Measurements from ENCODE around the gene CPNE4.

CPNE4 gene

DNA sequence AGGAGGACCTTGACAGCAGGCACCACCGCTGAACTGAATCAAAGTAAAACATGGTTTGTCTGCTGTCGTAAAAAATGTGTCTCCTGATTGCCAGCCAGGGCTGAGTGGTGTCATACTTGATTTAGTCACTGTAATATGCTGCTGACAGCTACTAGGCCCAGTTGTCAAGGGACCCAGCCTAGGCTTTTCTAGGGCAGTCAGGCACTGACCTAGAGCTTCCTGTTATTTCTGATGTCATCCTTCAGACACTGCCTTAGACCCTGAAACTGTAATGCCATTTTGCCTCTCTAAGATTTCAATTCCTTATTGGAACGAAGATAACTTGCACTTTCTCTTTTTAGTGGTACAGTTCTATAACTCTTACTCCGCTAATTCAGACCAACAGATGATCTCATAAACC, 529.4 kb downstream of the CPNE4 start:
- Histone ChIP-seq H2AFZ (ENCODE audit: low read length) (no peak overlapping the region), H3K9ac (ENCODE audit: low read depth, low read length, poor library complexity, severe bottlenecking) (no peak overlapping the region)

DNA sequence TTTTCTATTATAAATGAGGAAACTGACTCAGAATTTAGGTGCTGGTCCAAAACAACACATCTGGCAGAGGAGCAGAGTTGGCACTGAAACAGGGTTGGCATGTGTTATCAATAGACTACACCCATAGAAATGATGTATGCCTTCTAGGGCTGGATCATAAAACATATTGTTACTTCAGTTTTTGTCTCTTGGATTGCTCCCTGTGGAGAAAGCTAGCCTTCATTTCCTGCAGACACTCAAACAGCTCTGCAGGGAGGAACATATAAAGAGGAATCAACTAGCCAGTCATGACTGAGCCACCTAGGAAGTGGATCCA, 531.5 kb downstream of the CPNE4 start:
- Histone ChIP-seq H3K36me3 (ENCODE audit: insufficient read depth, low read length) (peaks cover 6% of the 10 kb centered on the region; the same call in 1 of the 2 replicates), H3K4me2 (ENCODE audit: low read depth, low read length, poor library complexity, severe bottlenecking) (peak overlapping the region; percentile 98), H4K20me1 (ENCODE audit: insufficient read depth, low read length, poor library complexity, severe bottlenecking) (peaks cover 28% of the 10 kb centered on the region), H3K79me2 (ENCODE audit: insufficient read depth, low read length) (peaks cover 47% of the 10 kb centered on the region), H3K4me3 (ENCODE audit: low read length, poor library complexity, severe bottlenecking) (peak overlapping the region; percentile 94), H3K9me2 (replicated peaks; ENCODE audit: low read depth, low read length) (0 out of 2 replicates have a peak, but pooled peaks cover 4% of the 10 kb centered on the region), H3K4me1 (ENCODE audit: insufficient read depth, low read length, poor library complexity, severe bottlenecking) (peaks cover 25% of the 10 kb centered on the region), H3K27me3 (ENCODE audit: insufficient read depth, low read length, poor library complexity, severe bottlenecking) (peaks cover 49% of the 10 kb centered on the region), H3F3A (ENCODE audit: low read depth) (no peaks in the 10 kb centered on the region), H2AFZ (ENCODE audit: low read length) (peak overlapping the region; percentile 96), H3K9me3 (ENCODE audit: insufficient read depth, low read depth, low read length) (no peaks in the 10 kb centered on the region), H3K9ac (ENCODE audit: low read depth, low read length, poor library complexity, severe bottlenecking) (peak overlapping the region; percentile 92)
- no peak for TF ChIP-seq EZH2phosphoT487 (IDR thresholded peaks at IDR 0.05; ENCODE audit: borderline replicate concordance)
- TF ChIP-seq, protein P1, sequence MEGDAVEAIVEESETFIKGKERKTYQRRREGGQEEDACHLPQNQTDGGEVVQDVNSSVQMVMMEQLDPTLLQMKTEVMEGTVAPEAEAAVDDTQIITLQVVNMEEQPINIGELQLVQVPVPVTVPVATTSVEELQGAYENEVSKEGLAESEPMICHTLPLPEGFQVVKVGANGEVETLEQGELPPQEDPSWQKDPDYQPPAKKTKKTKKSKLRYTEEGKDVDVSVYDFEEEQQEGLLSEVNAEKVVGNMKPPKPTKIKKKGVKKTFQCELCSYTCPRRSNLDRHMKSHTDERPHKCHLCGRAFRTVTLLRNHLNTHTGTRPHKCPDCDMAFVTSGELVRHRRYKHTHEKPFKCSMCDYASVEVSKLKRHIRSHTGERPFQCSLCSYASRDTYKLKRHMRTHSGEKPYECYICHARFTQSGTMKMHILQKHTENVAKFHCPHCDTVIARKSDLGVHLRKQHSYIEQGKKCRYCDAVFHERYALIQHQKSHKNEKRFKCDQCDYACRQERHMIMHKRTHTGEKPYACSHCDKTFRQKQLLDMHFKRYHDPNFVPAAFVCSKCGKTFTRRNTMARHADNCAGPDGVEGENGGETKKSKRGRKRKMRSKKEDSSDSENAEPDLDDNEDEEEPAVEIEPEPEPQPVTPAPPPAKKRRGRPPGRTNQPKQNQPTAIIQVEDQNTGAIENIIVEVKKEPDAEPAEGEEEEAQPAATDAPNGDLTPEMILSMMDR (conservative IDR thresholded peaks at IDR 0.05; ENCODE audit: low read length): no peak

More for the DNA sequence above, 529.4 kb downstream of the CPNE4 start:
- H3K9me2 ChIP-seq (replicated peaks; ENCODE audit: low read depth, low read length): 0 out of 2 replicates have a peak, but pooled peaks cover 4% of the 10 kb centered on the region
- H3K36me3 ChIP-seq (ENCODE audit: insufficient read depth, low read length): no peaks in the 10 kb centered on the region
- peaks cover 31% of the 10 kb centered on the region for H3K79me2 ChIP-seq (ENCODE audit: insufficient read depth, low read length)
- H4K20me1 ChIP-seq (ENCODE audit: insufficient read depth, low read length, poor library complexity, severe bottlenecking): peaks cover 16% of the 10 kb centered on the region
- peaks cover 68% of the 10 kb centered on the region for H3K27me3 ChIP-seq (ENCODE audit: insufficient read depth, low read length, poor library complexity, severe bottlenecking)
- no peaks in the 10 kb centered on the region for H3K9me3 ChIP-seq (ENCODE audit: insufficient read depth, low read depth, low read length)
- H3K4me3 ChIP-seq (ENCODE audit: low read length, poor library complexity, severe bottlenecking): no peak overlapping the region
- H3K4me1 ChIP-seq (ENCODE audit: insufficient read depth, low read length, poor library complexity, severe bottlenecking): peaks cover 17% of the 10 kb centered on the region
- H3F3A ChIP-seq (ENCODE audit: low read depth): no peaks in the 10 kb centered on the region
- TF ChIP-seq, protein P1 (conservative IDR thresholded peaks at IDR 0.05; ENCODE audit: low read length): no peak
- no peak for TF ChIP-seq EZH2phosphoT487 (IDR thresholded peaks at IDR 0.05; ENCODE audit: borderline replicate concordance)
- H3K4me2 ChIP-seq (ENCODE audit: low read depth, low read length, poor library complexity, severe bottlenecking): no peak overlapping the region

DNA sequence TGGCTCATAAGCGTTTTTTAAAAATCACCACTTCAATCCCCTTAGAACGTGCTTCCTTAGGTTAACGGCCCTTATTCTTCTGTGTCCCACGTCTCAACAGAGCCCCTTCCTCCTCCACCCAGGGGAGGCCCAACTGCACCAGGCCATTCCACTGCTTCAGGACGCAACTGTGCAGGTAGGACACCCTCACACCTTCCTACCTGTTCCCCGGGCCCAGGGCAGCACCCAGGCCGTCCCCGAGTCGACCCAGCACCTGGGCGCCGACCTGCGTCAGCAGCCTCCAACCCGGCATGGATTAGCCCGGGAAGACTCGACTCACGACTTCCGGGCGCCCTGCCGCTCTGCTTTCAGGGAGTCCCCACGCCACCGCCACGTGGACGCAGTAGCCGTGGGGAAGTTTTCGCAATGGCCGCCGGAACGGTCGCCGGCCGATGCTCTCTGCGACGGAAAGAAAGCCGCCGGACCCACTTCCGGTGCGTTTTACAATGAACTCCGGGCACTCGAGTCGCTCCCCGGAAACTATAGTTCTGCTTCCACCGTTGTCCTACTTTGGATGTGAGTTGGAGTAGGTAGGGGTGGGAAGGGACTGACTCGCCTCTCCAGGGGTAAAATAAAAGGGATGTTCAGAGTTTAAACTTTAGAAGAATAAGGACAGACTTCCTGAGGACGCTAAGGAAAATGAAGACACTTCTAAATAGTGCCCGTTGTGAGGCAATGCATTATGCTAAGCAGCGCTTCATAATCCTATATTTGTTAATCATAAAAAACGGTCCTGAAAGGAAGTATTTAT, 532.1 kb downstream of the CPNE4 start, which contains the start of gene MRPL3:
MRPL3 (minus strand) TSS at position 442 of the 790 bp plus-strand sequence; CDS start at position 292, 150 bp downstream.
- peaks cover 25% of the 10 kb centered on the region for H3K4me1 ChIP-seq (ENCODE audit: insufficient read depth, low read length, poor library complexity, severe bottlenecking)
- H4K20me1 ChIP-seq (ENCODE audit: insufficient read depth, low read length, poor library complexity, severe bottlenecking): peaks cover 28% of the 10 kb centered on the region
- no peaks in the 10 kb centered on the region for H3K9me3 ChIP-seq (ENCODE audit: insufficient read depth, low read depth, low read length)
- 0 out of 2 replicates have a peak, but pooled peaks cover 4% of the 10 kb centered on the region for H3K9me2 ChIP-seq (replicated peaks; ENCODE audit: low read depth, low read length)
- peaks cover 12% of the 10 kb centered on the region; the same call in 1 of the 2 replicates for H3K36me3 ChIP-seq (ENCODE audit: insufficient read depth, low read length)
- peak within 1 kb of the TSS; percentile 94 for H3K4me3 ChIP-seq (ENCODE audit: low read length, poor library complexity, severe bottlenecking)
- H3K4me2 ChIP-seq (ENCODE audit: low read depth, low read length, poor library complexity, severe bottlenecking): peak within 1 kb of the TSS; percentile 98
- H3F3A ChIP-seq (ENCODE audit: low read depth): no peaks in the 10 kb centered on the region
- peaks cover 47% of the 10 kb centered on the region for H3K79me2 ChIP-seq (ENCODE audit: insufficient read depth, low read length)
- TF ChIP-seq, protein P1 (conservative IDR thresholded peaks at IDR 0.05; ENCODE audit: low read length): no peak
- no peak for TF ChIP-seq EZH2phosphoT487 (IDR thresholded peaks at IDR 0.05; ENCODE audit: borderline replicate concordance)
- H3K9ac ChIP-seq (ENCODE audit: low read depth, low read length, poor library complexity, severe bottlenecking): peak within 1 kb of the TSS; percentile 92
- peaks cover 43% of the 10 kb centered on the region for H3K27me3 ChIP-seq (ENCODE audit: insufficient read depth, low read length, poor library complexity, severe bottlenecking)
- peak within 1 kb of the TSS; percentile 96 for H2AFZ ChIP-seq (ENCODE audit: low read length)
